Endothelial cell of umbilical vein (primary cell): ENCODE data around the gene CEP89. TPM values are rescaled to one million over a fixed set of nuclear protein-coding genes. Genes with fewer than 3 reads are reported as not detected.
"Not testable (repeated sequence)": the region's sequence is repeated elsewhere in the genome, so short reads cannot be mapped to it uniquely, and the experiment has no call there.

Experiments
- BruUV-seq: library from RNA; stranded (reverse); fragments of 400-500 nt; replicated peaks from 2 replicates; lab custom pipeline; 2021; lab: Mats Ljungman, UMichigan
- CTCF ChIA-PET: fragments of 300-600, 350-600 bp; sonication (Branson Sonifier 250); formaldehyde crosslinking; loops from one replicate; lab custom pipeline; 2021; ENCODE audit warnings: antibody characterized with exemption, inconsistent platforms; lab: Charles Lee
- POLR2A ChIA-PET: fragments of 300-600, 350-600 bp; sonication (Branson Sonifier 250); formaldehyde crosslinking; loops from one replicate; lab custom pipeline; 2021; ENCODE audit warnings: antibody characterized with exemption, inconsistent platforms; lab: Charles Lee
- DNase-seq: peaks from one replicate; pipeline ENCODE4 v3.0.0-alpha.2; 2011; ENCODE audit warnings: low read depth, low spot score
- FAIRE-seq: peaks from 2 replicates; lab custom pipeline; 2011; peaks lifted over from hg19 to GRCh38; lab: Jason Lieb, UNC
- H2AFZ ChIP-seq: 2 replicates; pipeline ENCODE4 v1.6.0; 2012; ENCODE audit warnings: low read depth, low read length, control low read depth, inconsistent platforms
- H3K27ac ChIP-seq: 2 replicates; pipeline ENCODE4 v1.5.1; 2011; ENCODE audit warnings: low read depth, mild to moderate bottlenecking, control low read depth, low read length, moderate library complexity; ENCODE audit not compliant: insufficient read depth
- H3K27me3 ChIP-seq, 2 experiments: 2 replicates each; pipeline versions ENCODE4 v1.6.0 to v1.6.1; 2011; ENCODE audit warnings: low read length in 2 of 2, mixed read lengths in 1 of 2; ENCODE audit not compliant: control insufficient read depth in 2 of 2, insufficient read depth in 2 of 2
- H3K36me3 ChIP-seq, 2 experiments: 2 replicates in 1 of 2; 3 replicates in 1 of 2; pipeline ENCODE4 v1.5.1; 2011; ENCODE audit warnings: low read length in 2 of 2, mild to moderate bottlenecking in 1 of 2, moderate library complexity in 1 of 2; ENCODE audit not compliant: control insufficient read depth in 2 of 2, insufficient read depth in 2 of 2; ENCODE audit errors: extremely low read depth in 1 of 2
- H3K4me1 ChIP-seq: 3 replicates; pipeline ENCODE4 v1.5.1; 2011; ENCODE audit warnings: mild to moderate bottlenecking, low read length; ENCODE audit not compliant: control insufficient read depth, insufficient read depth; ENCODE audit errors: extremely low read depth
- H3K4me2 ChIP-seq: 2 replicates; pipeline ENCODE4 v1.6.1; 2011; ENCODE audit warnings: low read length, control low read depth, mixed read lengths; ENCODE audit not compliant: insufficient read depth
- H3K4me3 ChIP-seq, 3 experiments: fragments of 200-600 bp in 1 of 3; sonication (generic), shearing (Covaris generic) in 1 of 3; replicated peaks in 1 of 3; 2 replicates each; pipeline ENCODE4 v1.5.1; 2011 to 2016; ENCODE audit warnings: control low read depth in 3 of 3, low read length in 3 of 3, mild to moderate bottlenecking in 2 of 3, inconsistent platforms in 1 of 3, low read depth in 1 of 3, moderate library complexity in 1 of 3; ENCODE audit not compliant: insufficient read depth in 1 of 3
- H3K79me2 ChIP-seq: 2 replicates; pipeline ENCODE4 v1.6.0; 2012; ENCODE audit warnings: low read length, inconsistent platforms; ENCODE audit not compliant: control insufficient read depth, insufficient read depth
- H3K9ac ChIP-seq: replicated peaks from 2 replicates; pipeline ENCODE3; 2011; ENCODE audit warnings: low read length, control low read depth; ENCODE audit not compliant: insufficient read depth; ENCODE audit errors: extremely low read depth
- H3K9me1 ChIP-seq: replicated peaks from 3 replicates; pipeline ENCODE4 v1.6.0; 2011; ENCODE audit warnings: mild to moderate bottlenecking, low read length; ENCODE audit not compliant: control insufficient read depth, insufficient read depth; ENCODE audit errors: extremely low read depth
- H3K9me3 ChIP-seq: replicated peaks from 2 replicates; pipeline ENCODE4 v1.5.1; 2012; ENCODE audit warnings: low read length, inconsistent platforms; ENCODE audit not compliant: control insufficient read depth, insufficient read depth
- H4K20me1 ChIP-seq: replicated peaks from 2 replicates; pipeline ENCODE3; 2011; ENCODE audit warnings: mild to moderate bottlenecking, low read length; ENCODE audit not compliant: control insufficient read depth, insufficient read depth; ENCODE audit errors: extremely low read depth
- dilution Hi-C: fragments of 300-500 bp; cut with MboI; formaldehyde crosslinking; loops from one replicate; pipeline ENCODE4 v1.15.0; 2019; ENCODE audit warnings: low sequenced_read_pairs; ENCODE audit not compliant: extremely low pct_ligation_motif_present
- intact Hi-C: fragments of 100-400 bp; cut with micrococcal nuclease; formaldehyde crosslinking; loops from one replicate; pipeline ENCODE4 v1.10.0; 2022
- polyA plus RNA-seq, 4 experiments: library from polyadenylated mRNA; depleted of rRNA in 3 of 4; stranded (reverse) in 3 of 4; unstranded in 1 of 4; fragments of >200 nt; gene quantifications; 2 replicates each; pipeline versions ENCODE4 v1.2.1 to v1.2.3, GENCODE V29; 2011 to 2012; ENCODE audit warnings: missing spikeins in 1 of 4
- total RNA-seq: library from RNA; stranded (reverse); gene quantifications from 2 replicates; pipeline ENCODE4 v1.2.3, GENCODE V29; 2021

The CEP89 gene
- total and polyA plus RNA-seq, 2 donors (not counting 3 experiments of a cell fraction or from before 2014, with no cell fraction given): 25.1 to 46.2 TPM

DNA sequence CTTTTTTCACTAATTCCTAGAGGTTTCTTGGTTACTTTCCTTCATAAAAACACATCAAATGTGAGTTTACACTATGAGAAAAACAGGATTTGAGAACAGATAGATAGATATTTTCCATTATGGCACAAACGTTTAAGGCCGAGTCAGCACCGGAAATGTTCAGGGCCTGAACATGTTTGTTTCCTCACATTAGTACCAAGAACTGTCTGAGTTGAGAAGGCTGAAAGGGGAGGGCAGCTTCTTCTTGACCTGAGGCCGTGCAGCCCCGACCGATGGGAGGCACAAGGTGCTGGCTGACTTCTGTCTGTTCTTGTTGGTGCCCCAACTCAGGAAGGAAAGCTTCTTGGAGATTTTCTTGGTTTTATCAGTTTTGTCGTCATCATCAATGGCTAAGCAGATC is 8.0 kb upstream of the CEP89 start:
- H3K4me1 ChIP-seq, H4K20me1 ChIP-seq, CTCF ChIA-PET, H3K27ac ChIP-seq, H3K79me2 ChIP-seq, H3K36me3 ChIP-seq, H2AFZ ChIP-seq, BruUV-seq, H3K9me1 ChIP-seq, H3K27me3 ChIP-seq, FAIRE-seq, POLR2A ChIA-PET, H3K9ac ChIP-seq, H3K9me3 ChIP-seq, H3K4me3 ChIP-seq, dilution Hi-C loops, H3K4me2 ChIP-seq, DNase-seq: not testable (repeated sequence)
- intact Hi-C loops: loop anchor here (10.0 kb wide), 1 partner anchor 105 kb away; the partner anchor contains the start of gene GPATCH1

DNA sequence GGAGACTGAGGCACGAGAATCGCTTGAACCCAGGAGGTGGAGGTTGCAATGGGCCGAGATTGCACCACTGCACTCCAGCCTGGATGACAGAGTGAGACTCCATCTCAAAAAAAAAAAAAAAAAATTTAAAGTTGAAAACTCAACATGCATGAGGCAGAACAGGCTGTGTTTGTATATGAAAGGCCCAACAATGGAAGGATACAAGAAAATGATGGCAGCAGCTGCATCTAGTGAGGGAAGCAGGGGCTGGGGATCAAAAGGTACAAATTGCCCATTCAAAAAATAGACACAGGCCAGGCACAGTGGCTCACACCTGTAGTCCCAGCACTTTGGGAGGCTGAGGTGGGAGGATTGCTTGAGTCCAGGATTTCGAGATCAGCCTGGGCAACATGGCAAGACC is 6.1 kb upstream of the CEP89 start:
- H3K9ac ChIP-seq, dilution Hi-C loops, H3K9me1 ChIP-seq, H3K9me3 ChIP-seq, H3K79me2 ChIP-seq, BruUV-seq, H3K4me3 ChIP-seq, POLR2A ChIA-PET, FAIRE-seq, H2AFZ ChIP-seq, H3K36me3 ChIP-seq, DNase-seq, H3K4me2 ChIP-seq, H3K27ac ChIP-seq, H3K27me3 ChIP-seq, H4K20me1 ChIP-seq, H3K4me1 ChIP-seq: not testable (repeated sequence)
- CTCF ChIA-PET: interaction anchor here (1.0 to 3.8 kb wide), 5 partner anchors 63 to 207 kb away, joined by 4 to 28 read pairs (median 16); no protein-coding TSS in a partner anchor
- intact Hi-C loops: loop anchor here (2.0 to 10.0 kb wide), 2 partner anchors 107 to 199 kb away; partner anchors contain the start of gene GPATCH1
